VCaP (cell line): ENCODE data around the gene LRRTM4.

ENCODE experiments used
- H3K27ac ChIP-seq: fragments of 450-650 bp; 2 replicates; pipeline ENCODE4 v1.5.1; 2017
- TF ChIP-seq, protein P1 (sequence below): fragments of 450-650 bp; conservative IDR thresholded peaks from 2 replicates; pipeline ENCODE4 v1.5.1; 2017; ENCODE audit warnings: mild to moderate bottlenecking, moderate library complexity

Gene LRRTM4

GRCh38 chr2:77016443-77017354 is 505.5 kb downstream of the LRRTM4 start:
- no peak overlapping the region for H3K27ac ChIP-seq
- TF ChIP-seq, protein P1, sequence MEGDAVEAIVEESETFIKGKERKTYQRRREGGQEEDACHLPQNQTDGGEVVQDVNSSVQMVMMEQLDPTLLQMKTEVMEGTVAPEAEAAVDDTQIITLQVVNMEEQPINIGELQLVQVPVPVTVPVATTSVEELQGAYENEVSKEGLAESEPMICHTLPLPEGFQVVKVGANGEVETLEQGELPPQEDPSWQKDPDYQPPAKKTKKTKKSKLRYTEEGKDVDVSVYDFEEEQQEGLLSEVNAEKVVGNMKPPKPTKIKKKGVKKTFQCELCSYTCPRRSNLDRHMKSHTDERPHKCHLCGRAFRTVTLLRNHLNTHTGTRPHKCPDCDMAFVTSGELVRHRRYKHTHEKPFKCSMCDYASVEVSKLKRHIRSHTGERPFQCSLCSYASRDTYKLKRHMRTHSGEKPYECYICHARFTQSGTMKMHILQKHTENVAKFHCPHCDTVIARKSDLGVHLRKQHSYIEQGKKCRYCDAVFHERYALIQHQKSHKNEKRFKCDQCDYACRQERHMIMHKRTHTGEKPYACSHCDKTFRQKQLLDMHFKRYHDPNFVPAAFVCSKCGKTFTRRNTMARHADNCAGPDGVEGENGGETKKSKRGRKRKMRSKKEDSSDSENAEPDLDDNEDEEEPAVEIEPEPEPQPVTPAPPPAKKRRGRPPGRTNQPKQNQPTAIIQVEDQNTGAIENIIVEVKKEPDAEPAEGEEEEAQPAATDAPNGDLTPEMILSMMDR, result no peak

GRCh38 chr2:77013953-77014352 is 508.2 kb downstream of the LRRTM4 start:
- TF ChIP-seq, protein P1, result no peak
- H3K27ac ChIP-seq, result peak overlapping the region; percentile 43

- TF ChIP-seq, protein P1, result no peak
- H3K27ac ChIP-seq, result peak overlapping the region; percentile 43
These were observed 508.7 kb downstream of the LRRTM4 start for GRCh38 chr2:77013457-77013856.

DNA sequence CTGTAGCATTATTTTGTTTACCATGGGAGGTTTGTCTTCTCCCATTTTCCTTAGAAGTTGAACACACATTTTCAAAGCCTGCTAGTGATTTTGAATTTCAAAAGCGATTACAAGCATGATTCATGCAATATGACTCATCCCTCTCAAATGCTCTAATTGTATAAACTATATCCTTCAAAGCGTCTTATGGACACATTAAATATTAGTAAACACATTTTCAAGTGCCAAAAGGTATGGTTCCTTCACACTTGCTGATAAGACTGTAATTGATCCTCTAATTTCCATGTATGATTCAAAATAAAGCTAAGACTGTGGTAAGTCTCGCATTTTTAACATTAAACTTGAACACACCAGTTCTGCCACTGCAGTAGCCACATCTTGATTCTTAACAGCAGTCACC is 512.9 kb downstream of the LRRTM4 start:
- TF ChIP-seq, protein P1, result no peak
- H3K27ac ChIP-seq, result no peak overlapping the region

DNA sequence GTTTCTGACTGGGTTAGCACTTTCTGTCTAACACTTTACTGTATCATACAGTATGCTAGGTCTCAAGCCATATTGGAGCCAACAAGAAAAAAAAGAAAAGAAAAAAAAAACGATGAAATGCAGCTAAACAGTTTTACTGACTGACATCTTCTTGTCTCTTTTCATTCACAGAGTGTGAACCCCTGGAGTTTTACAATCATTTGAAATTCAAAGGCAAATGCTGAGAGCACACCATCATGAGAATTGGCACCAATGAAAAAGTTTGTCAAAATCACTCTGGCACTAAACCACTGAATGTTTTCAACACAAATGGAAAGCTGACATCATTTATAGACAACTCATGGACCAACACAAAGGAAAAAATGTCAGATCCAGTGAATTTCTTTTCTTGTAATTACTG is 513.3 kb downstream of the LRRTM4 start:
- TF ChIP-seq, protein P1, result no peak
- H3K27ac ChIP-seq, result no peak overlapping the region

DNA sequence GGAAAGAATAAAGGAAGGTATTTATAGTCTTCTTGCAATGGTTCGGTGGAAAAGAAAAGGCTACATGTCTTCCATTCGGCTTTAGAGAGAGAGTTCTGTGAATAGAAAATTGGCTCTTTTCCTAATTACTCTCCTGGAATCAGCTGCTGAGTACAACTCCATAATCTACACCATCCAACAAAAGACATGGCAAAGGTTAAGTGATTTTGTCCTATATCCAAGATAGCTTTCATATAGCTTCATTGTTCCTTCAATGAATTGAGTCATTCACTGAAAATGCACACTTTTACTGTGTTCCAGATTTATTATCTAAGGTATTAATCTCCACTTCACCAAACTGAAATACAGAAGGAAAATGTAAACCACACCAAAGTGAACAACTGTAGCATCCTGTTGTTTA is 514.5 kb downstream of the LRRTM4 start:
- no peak overlapping the region for H3K27ac ChIP-seq
- TF ChIP-seq, protein P1, result no peak

DNA sequence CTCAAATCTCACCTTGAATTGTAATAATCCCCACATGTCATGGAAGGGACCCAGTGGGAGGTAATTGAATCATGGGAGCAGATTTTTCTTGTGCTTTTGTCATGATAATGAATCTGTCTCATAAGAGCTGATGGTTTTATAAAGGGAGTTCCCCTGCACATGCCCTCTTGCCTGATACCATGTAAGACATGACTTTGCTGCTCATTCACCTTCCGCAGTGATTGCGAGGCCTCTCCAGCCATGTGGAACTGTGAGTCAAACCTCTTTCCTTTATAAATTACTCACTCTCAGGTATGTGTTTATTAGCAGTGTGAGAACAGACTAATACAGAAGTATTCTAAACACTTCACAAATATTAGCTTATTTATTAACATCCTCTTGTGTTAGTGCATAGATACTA is 516.7 kb downstream of the LRRTM4 start:
- TF ChIP-seq, protein P1, result no peak
- no peak overlapping the region for H3K27ac ChIP-seq
